ENCODE data around the gene CHID1. TPM values are rescaled to one million over a fixed set of nuclear protein-coding genes. Genes with fewer than 3 reads are reported as not detected.

CHID1 gene
- total RNA-seq, 1 donor from 2014 or later: 51.8 TPM

- intact Hi-C loops (cut with micrococcal nuclease): no loop called here
Observed at GRCh38 chr11:827146-827896, 83.3 kb downstream of the CHID1 start.

- intact Hi-C loops (cut with micrococcal nuclease): no loop called here
Observed at GRCh38 chr11:826836-827145, 83.8 kb downstream of the CHID1 start.

- intact Hi-C loops (cut with micrococcal nuclease): no loop called here
Observed at GRCh38 chr11:826227-826621, 84.4 kb downstream of the CHID1 start.

DNA sequence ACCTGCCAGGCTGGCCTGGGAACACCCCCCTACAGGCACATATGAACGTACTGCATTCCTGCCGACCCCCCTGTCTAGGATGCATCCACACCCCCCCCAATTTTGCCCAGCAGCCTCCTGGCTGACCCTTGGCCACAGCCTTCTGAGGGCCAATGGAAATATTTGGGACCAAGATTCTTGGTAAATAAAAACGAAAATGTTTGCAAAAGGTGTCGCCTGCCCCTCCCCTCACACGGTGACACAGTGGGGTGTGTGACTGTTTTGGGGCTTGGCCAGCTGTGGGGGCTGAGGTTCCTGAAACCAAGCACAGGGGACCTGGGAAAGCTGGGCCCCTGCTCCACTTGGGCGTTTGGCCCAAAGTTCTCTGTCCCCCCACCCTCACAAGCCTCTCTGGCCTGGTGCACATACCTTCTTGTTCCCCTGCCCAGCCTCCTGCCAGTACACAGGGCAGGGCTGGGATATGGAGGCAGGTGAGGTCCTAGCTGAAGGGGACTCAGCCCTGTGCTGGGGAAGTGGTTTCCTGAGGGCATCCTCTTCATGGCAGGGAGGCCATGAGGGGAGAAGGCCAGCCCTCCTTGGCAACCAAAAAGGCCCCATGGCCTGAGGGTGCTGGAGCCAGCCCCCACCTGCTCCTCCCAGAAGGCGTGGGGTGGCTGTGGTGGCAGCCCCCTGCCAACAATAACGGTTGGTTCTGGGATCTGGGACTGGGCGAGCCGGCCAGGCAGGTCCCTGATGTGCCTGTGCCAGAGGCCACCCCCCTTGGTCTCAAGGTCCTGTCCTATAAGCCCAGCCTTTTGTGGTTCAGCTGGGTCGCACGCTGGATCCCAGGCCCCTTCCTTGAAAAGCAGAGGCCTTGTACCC lies 85.0 kb downstream of the CHID1 start:
- intact Hi-C loops (cut with micrococcal nuclease): no loop called here

DNA sequence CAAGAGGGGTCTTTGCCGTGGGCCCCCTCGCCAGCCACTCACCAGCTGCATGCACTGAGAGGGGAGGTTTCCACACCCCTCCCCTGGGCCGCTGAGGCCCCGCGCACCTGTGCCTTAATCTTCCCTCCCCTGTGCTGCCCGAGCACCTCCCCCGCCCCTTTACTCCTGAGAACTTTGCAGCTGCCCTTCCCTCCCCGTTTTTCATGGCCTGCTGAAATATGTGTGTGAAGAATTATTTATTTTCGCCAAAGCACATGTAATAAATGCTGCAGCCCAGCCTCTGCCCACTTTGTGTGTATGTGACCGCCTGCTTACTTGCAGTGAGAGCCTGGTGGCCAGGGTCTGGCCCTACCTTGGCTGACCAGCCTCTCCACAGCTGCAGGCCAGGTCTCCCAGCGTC lies 85.7 kb downstream of the CHID1 start:
- intact Hi-C loops (cut with micrococcal nuclease): no loop called here

DNA sequence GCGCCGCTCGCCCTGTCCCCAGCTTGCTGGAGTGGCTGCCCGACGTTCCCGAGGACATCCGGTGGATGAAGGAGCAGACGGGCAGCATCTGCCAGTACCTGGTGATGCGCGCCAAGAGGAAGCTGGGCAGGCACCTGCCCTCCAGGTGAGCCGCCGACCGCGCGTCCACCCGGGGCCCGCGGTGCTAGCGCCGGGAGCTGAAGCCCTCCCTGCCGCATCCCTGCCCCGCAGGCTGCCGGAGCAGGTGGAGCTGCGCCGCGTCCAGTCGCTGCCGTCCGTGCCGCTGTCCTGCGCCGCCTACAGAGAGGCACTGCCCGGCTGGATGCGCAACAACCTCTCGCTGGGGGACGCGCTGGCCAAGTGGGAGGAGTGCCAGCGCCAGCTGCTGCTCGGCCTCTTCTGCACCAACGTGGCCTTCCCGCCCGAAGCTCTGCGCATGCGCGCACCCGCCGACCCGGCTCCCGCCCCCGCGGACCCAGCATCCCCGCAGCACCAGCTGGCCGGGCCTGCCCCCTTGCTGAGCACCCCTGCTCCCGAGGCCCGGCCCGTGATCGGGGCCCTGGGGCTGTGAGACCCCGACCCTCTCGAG lies 86.2 kb downstream of the CHID1 start:
- intact Hi-C loops (cut with micrococcal nuclease): no loop called here

DNA sequence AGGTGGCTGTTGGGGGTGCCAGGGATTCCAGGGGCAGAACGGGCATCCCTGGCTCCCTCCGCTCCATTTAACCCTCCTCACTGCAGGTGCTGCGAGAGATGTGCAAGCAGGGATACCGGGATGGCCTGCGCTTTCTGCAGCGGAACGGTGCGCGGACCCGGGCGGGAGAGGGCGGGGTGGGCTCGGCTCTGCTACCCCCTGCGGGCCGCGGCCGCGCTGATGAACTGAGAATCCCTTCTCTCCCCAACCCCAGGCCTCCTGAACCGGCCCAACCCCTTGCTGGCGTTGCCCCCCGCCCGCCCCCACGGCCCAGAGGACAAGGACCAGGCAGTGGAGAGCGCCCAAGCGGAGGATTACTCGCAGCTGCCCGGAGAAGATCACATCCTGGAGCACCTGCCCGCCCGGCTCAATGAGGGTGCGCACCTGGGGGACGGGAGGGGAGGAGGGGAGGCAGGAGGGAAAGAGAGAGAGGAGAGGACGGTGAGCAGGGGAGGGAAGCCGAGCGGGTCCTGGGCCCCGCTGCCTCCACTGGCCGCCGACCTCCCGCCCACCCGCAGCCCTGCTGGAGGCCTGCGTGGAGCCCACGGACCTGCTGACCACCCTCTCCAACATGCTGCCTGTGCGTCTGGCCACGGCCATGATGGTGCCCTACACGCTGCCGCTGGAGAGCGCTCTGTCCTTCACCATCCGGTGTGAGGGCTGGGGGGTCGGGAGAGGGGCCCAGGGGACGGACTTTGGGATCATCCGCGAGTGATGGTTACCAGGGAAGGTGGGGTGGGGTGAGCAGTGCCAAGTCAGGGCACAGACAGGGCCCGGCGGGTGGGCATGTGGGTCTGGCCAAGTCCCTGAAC lies 86.9 kb downstream of the CHID1 start:
- intact Hi-C loops (cut with micrococcal nuclease): no loop called here

GRCh38 chr11:821512-822371 lies 88.9 kb downstream of the CHID1 start:
- intact Hi-C loops (cut with micrococcal nuclease): loop anchor here (2.0 kb wide), 1 partner anchor 21 kb away; the partner anchor contains the start of genes POLR2L and TSPAN4

DNA sequence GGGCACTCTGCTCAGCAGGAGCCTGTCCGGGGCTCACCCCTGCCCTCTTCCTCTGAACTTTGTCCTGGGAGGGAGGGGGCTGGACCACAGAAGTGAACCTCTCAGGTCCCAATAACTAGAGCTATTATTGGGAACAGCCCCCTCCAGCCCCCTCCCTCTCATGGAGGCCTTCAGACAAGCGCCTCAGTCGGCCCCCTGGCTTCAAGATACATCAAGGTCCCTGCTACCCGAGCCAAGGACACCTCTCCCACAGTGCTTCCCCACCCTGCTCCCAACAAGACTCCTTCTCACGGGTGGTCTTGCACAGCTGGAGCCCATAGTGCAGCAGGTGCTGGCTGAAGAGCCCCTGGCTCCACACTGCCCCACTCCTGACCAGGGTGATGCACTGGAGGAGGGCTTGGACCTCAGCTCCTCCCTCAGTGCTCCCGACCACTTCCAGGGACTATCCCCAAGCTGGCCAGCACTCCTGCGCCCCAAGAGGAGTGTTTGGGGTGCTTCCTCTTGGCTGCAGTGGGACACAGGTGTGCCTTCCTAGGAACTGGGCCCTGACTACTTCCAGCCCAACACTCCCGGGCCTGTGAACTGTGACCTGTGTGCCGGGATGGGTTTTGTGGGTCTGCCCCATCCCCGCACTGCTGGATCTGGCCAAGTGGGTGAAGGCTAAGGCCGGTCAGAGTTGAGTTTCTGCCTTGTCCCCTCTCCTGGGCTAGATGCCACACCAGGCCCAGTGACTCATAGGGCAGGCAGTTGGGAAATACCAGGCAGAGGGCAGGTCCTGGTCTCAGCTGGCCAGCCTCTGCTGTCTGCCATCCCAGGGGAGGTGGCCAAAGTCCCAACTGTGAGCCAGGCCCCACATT lies 89.7 kb downstream of the CHID1 start:
- intact Hi-C loops (cut with micrococcal nuclease): loop anchor here (2.0 kb wide), 1 partner anchor 22 kb away; the partner anchor contains the start of genes POLR2L and TSPAN4

DNA sequence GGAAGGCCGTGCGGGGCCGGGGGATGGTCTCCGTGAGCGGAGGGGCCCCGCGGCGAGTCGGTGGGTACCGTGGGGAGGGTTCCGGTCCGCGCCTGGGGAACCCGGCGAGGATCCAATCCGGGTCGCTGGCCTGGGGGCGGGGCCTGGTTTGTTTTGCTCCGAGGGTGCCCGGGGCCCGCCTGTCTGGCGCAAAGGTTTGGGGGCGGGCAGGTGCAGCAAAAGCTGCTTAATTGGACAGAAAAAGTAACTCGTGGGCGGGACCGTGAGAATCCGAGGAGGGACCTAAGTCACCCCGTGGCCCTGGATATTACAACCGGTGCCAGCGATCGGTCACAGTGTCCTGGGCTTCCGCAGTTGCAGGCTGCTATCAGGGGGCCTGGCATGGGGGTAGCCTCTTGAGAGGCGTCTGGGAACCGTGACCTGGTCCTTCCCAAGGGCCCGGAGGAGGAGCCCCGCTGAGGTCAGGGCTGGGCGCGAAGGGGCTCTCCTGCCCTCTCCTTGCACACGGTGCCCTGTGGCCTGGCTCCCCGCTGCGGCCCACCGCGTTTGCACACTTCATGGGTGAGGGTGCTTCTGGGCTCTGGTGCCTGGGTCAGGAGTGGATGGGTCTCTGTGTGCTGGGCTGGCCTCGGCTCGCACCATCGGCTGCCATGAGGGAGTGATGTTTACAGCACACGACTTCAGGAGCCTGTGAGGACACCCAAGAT lies 90.5 kb downstream of the CHID1 start:
- intact Hi-C loops (cut with micrococcal nuclease): loop anchor here (1.0 to 2.0 kb wide), 3 partner anchors 10 to 23 kb away; partner anchors contain the start of genes POLR2L, RPLP2 and TSPAN4

GRCh38 chr11:819129-819931 lies 91.3 kb downstream of the CHID1 start:
- intact Hi-C loops (cut with micrococcal nuclease): loop anchor here (1.0 kb wide), 2 partner anchors 10 to 11 kb away; partner anchors contain the start of gene RPLP2

DNA sequence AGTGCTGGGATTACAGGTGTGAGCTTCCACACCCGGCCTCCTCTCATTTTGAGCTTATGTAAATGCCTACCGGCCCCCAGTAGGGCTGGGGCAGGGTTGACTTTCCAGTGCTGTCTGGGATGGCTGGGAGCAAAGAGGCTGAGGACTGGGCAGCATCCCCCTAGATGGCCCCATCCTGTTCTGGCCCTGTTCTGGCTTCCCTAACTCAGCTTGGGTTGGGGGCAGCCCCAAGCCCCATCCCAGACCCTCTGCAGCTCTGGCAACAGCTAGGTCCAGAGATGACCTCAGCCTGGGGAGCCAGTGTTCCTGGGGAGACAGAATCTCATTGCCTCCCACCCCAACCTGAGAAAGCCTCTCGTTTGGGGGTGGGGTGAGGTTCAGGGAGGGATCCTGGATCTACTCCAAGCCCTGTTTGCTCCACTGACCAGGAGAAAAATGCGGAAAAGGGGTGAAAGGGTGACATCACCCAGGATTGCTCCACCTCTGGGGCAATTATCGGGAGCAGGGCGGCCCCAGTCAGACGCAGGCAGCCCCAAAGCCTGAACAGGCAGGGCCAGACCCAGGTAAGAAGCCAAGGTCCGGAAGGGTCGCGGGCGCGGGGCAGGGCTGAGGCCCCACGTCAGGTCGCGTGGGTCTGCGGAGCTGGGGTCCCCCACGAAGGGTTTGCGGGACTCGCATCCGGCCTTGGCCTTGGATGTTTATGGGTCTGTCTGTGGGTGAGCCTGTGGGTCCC lies 92.0 kb downstream of the CHID1 start, which contains the start of gene PNPLA2:
TSS of gene PNPLA2 (plus strand) at position 519 of the 733 bp plus-strand sequence. CDS start 805 bp downstream, outside the sequence.
- intact Hi-C loops (cut with micrococcal nuclease): loop anchor here (1.0 kb wide), 2 partner anchors 9 to 12 kb away; partner anchors contain the start of gene RPLP2

Other genes starting within 250 kb of the CHID1 start
- 49.3 and 52.6 TPM in 2 replicates for gene DEAF1, start 215.6 kb downstream of the CHID1 start, total RNA-seq
- 21.9 and 22.6 TPM in 2 replicates for gene TMEM80, start 215.0 kb downstream of the CHID1 start, total RNA-seq
- 12.3 and 12.6 TPM in 2 replicates for gene EPS8L2, start 204.6 kb downstream of the CHID1 start, total RNA-seq
- gene TALDO1, start 163.3 kb downstream of the CHID1 start, total RNA-seq: 261 and 277 TPM in 2 replicates
- gene GATD1, start 133.3 kb downstream of the CHID1 start, total RNA-seq: 60.8 and 61.5 TPM in 2 replicates
- gene CEND1, start 120.7 kb downstream of the CHID1 start, total RNA-seq: 1.6 and 2.0 TPM in 2 replicates
- 57.4 and 57.9 TPM in 2 replicates for gene SLC25A22, start 112.5 kb downstream of the CHID1 start, total RNA-seq
- 40.1 and 41.9 TPM in 2 replicates for gene PIDD1, start 105.6 kb downstream of the CHID1 start, total RNA-seq
- gene RPLP2, start 100.8 kb downstream of the CHID1 start, total RNA-seq: 2,156 and 2,169 TPM in 2 replicates
- gene PNPLA2, start 91.9 kb downstream of the CHID1 start, total RNA-seq: 43.0 and 50.3 TPM in 2 replicates
- 6.4 and 8.0 TPM in 2 replicates for gene CRACR2B, start 82.9 kb downstream of the CHID1 start, total RNA-seq
- gene CD151, start 77.9 kb downstream of the CHID1 start, total RNA-seq: 41.4 and 42.4 TPM in 2 replicates
- 105 and 106 TPM in 2 replicates for gene POLR2L, start 68.3 kb downstream of the CHID1 start, total RNA-seq
- gene TSPAN4, start 68.0 kb downstream of the CHID1 start, total RNA-seq: 8.5 and 8.8 TPM in 2 replicates
- gene AP2A2, start 15.1 kb upstream of the CHID1 start, total RNA-seq: 59.6 and 69.5 TPM in 2 replicates
- not detected in 2 replicates for gene MUC6, start 125.9 kb upstream of the CHID1 start, total RNA-seq
- not detected in 2 replicates for gene MUC2, start 164.1 kb upstream of the CHID1 start, total RNA-seq
- not detected in 2 replicates for gene MUC5AC, start 247.1 kb upstream of the CHID1 start, total RNA-seq